Type B pancreatic cell (in vitro differentiated cells): Measurements from ENCODE around the gene GMPPA. TPM values are rescaled to one million over a fixed set of nuclear protein-coding genes. Genes with fewer than 3 reads are reported as not detected.

Source experiments
- DNase-seq: peaks from one replicate; pipeline ENCODE4 v3.0.0; 2021; ENCODE audit warnings: mixed read lengths; ENCODE audit not compliant: unreplicated experiment; ENCODE audit errors: extremely low spot score
- H3K27ac Mint-ChIP-seq: 2 replicates; pipeline ENCODE4 v1.8.0; 2021; ENCODE audit warnings: mild to moderate bottlenecking, mixed read lengths
- H3K27me3 Mint-ChIP-seq: 2 replicates; pipeline ENCODE4 v1.8.0; 2021; ENCODE audit warnings: mixed read lengths
- H3K36me3 Mint-ChIP-seq: 2 replicates; pipeline ENCODE4 v1.8.0; 2021; ENCODE audit warnings: mixed read lengths
- H3K4me1 Mint-ChIP-seq: one replicate; pipeline ENCODE4 v1.8.0; 2021; ENCODE audit warnings: mixed read lengths; ENCODE audit not compliant: unreplicated experiment
- H3K4me3 Mint-ChIP-seq: 2 replicates; pipeline ENCODE4 v1.8.0; 2021; ENCODE audit warnings: mild to moderate bottlenecking, mixed read lengths
- H3K9me3 Mint-ChIP-seq: 2 replicates; pipeline ENCODE4 v1.8.0; 2021; ENCODE audit warnings: mixed read lengths
- total RNA-seq: library from RNA; stranded (reverse); gene quantifications from 2 replicates; pipeline ENCODE4 v1.2.1, GENCODE V29; 2021; ENCODE audit warnings: low replicate concordance
- TF ChIP-seq, protein P1 (sequence below): fragments of 200-600 bp; sonication (generic); conservative IDR thresholded peaks from 2 replicates; pipeline ENCODE4 v1.5.0; 2021; ENCODE audit warnings: antibody characterized with exemption, mild to moderate bottlenecking

GMPPA gene
- total RNA-seq, 1 donor from 2014 or later = 34.4 TPM

DNA sequence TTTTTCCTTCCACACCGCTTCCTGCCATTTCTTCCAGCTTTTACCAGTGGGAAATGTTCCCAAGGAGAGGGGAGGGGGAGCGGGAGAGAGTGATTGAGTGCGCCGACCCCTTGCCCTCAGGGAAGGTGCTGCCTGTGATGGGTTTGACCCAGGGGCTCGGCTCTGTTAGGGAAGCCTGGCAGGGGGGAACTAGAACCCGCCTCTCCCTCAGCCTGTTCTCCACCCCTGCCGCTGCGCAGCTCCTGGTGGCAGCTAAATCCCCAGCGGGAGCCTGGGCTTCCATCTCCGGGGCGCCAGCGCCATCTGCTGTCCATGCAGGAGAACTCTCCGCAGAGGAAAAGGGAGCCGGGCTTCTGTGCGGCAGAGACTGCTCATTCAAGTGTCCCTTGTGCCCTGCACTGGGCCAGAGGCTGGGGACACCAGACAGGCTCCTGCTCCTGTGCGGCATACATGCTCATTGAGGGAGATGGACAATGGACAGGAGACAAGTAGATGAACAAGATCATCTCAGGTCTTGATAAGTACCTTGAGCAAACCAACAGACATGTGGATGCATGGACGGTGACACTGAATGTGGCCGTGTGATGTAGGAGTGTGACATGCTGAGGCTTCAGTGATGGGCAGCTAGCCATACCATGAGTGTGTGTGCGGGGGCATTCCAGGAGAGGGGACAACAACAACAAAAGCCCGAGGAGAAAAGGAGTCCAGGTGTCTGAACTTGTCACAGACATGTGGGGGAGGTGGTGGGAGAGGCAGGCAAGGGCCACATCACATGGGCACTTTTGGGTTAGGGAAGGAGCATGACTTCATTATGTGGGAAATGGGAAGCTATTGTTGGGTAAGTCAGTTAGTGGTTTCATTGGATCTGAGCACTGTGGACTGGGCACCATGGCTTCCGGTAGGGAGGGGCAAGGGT lies 31.6 kb downstream of the GMPPA start:
- Mint-ChIP-seq H3K4me1 (peaks cover 29% of the 10 kb centered on the region), H3K9me3 (no peaks in the 10 kb centered on the region), H3K27ac (no peak overlapping the region), H3K36me3 (no peaks in the 10 kb centered on the region), H3K27me3 (peaks cover 64% of the 10 kb centered on the region), H3K4me3 (no peak overlapping the region)
- TF ChIP-seq, protein P1, sequence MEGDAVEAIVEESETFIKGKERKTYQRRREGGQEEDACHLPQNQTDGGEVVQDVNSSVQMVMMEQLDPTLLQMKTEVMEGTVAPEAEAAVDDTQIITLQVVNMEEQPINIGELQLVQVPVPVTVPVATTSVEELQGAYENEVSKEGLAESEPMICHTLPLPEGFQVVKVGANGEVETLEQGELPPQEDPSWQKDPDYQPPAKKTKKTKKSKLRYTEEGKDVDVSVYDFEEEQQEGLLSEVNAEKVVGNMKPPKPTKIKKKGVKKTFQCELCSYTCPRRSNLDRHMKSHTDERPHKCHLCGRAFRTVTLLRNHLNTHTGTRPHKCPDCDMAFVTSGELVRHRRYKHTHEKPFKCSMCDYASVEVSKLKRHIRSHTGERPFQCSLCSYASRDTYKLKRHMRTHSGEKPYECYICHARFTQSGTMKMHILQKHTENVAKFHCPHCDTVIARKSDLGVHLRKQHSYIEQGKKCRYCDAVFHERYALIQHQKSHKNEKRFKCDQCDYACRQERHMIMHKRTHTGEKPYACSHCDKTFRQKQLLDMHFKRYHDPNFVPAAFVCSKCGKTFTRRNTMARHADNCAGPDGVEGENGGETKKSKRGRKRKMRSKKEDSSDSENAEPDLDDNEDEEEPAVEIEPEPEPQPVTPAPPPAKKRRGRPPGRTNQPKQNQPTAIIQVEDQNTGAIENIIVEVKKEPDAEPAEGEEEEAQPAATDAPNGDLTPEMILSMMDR = peak; percentile 99
- DNase-seq = peak; percentile 95

DNA sequence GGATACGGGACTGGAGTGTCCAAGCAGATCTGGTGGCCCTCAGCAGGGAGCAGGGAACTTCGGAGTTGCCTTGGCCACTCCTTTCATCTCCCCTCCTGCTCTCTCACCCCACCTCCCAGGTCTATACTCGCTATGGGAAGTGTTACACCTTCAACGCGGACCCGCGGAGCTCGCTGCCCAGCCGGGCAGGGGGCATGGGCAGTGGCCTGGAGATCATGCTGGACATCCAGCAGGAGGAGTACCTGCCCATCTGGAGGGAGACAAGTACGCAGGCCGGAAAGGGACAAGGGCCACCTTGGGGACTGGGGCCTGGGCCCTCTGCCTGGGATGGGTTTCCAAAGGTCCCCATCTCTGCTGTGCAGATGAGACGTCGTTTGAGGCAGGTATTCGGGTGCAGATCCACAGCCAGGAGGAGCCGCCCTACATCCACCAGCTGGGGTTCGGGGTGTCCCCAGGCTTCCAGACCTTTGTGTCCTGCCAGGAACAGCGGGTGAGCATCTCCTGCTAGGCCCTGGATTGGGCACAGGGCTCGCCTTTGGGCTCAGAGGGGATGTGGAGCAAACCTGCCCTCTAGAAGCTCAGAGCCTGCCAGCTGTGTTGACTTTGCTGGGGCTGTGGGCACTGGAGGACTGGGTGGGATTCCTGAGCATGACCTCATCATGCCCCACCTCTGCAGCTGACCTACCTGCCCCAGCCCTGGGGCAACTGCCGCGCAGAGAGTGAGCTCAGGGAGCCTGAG lies 33.1 kb downstream of the GMPPA start:
- Mint-ChIP-seq H3K4me3 (no peak overlapping the region), H3K4me1 (peaks cover 16% of the 10 kb centered on the region), H3K9me3 (no peaks in the 10 kb centered on the region), H3K27ac (no peak overlapping the region), H3K36me3 (no peaks in the 10 kb centered on the region), H3K27me3 (peaks cover 50% of the 10 kb centered on the region)
- TF ChIP-seq, protein P1 = no peak
- no peak for DNase-seq

DNA sequence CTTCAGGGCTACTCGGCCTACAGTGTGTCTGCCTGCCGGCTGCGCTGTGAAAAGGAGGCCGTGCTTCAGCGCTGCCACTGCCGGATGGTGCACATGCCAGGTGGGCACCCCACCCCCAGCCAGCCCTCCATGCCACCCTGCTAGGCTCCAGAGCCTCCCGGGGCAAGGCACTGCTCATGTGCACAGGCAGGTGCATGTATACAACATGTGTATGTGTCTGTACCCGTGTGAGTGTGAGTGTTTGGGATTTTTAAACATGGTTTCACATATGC lies 33.6 kb downstream of the GMPPA start:
- no peaks in the 10 kb centered on the region for H3K9me3 Mint-ChIP-seq
- DNase-seq = no peak
- H3K27me3 Mint-ChIP-seq = peaks cover 45% of the 10 kb centered on the region
- H3K4me1 Mint-ChIP-seq = peaks cover 11% of the 10 kb centered on the region
- no peak overlapping the region for H3K4me3 Mint-ChIP-seq
- TF ChIP-seq, protein P1 = no peak
- no peaks in the 10 kb centered on the region for H3K36me3 Mint-ChIP-seq
- no peak overlapping the region for H3K27ac Mint-ChIP-seq

DNA sequence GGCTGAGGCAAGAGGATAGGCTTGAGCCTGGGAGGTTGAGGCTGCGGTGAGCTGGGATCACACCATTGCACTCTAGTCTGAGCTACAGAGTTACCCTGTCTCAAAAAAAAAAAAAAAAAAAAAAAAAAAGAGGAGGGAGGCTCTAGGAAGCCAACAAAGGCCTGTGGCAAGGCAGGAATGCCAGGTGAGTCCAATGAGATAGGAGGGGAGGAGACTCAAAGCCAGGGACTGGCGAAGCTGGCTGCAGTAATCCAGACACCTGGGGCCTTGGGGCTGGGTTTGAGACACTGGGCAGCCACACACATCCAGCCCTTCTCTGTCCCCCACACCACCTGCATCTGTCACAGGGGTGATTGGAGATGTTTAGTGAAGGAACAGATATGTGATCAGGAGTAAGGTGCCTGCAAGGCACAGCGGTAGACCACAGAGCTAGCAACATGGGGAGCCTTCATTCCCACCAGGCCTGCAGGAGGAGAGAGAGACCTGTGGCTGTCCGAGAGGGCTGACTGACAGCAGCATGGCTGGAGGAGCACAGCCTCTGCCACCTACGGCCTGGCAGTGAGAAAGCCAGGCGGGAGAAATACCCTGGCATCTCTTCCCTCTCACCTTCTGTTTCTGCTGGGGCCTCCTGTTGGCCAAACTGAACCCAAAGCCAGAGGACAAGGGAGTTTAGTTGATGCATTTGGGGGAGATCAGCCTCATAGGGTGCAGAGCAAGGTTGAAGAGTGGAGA lies 35.4 kb downstream of the GMPPA start:
- peaks cover 30% of the 10 kb centered on the region for H3K27me3 Mint-ChIP-seq
- H3K27ac Mint-ChIP-seq = no peak overlapping the region
- no peaks in the 10 kb centered on the region for H3K36me3 Mint-ChIP-seq
- H3K9me3 Mint-ChIP-seq = no peaks in the 10 kb centered on the region
- H3K4me1 Mint-ChIP-seq = peaks cover 1% of the 10 kb centered on the region
- no peak overlapping the region for H3K4me3 Mint-ChIP-seq
- TF ChIP-seq, protein P1 = no peak
- DNase-seq = no peak

- Mint-ChIP-seq H3K27ac (no peak overlapping the region), H3K9me3 (no peaks in the 10 kb centered on the region), H3K4me1 (no peaks in the 10 kb centered on the region), H3K27me3 (peaks cover 7% of the 10 kb centered on the region), H3K36me3 (peaks cover 3% of the 10 kb centered on the region), H3K4me3 (no peak overlapping the region)
- DNase-seq = no peak
- TF ChIP-seq, protein P1 = no peak
These were observed 37.7 kb downstream of the GMPPA start for GRCh38 chr2:219536425-219536824.
